WTC11 (cell line): Measurements from ENCODE around the gene AASS.

Experiments used
- CREM ChIP-seq: sonication (generic); formaldehyde crosslinking; IDR thresholded peaks from 2 replicates; pipeline ENCODE4 v1.8.1; 2022; ENCODE audit warnings: mild to moderate bottlenecking, missing genetic modification reagents, moderate library complexity
- KAT7 ChIP-seq: sonication (generic); formaldehyde crosslinking; IDR thresholded peaks from 2 replicates; pipeline ENCODE4 v1.8.1; 2023; ENCODE audit warnings: missing genetic modification reagents, mild to moderate bottlenecking, borderline replicate concordance
- NFYB ChIP-seq: sonication (generic); formaldehyde crosslinking; conservative IDR thresholded peaks from 2 replicates; pipeline ENCODE4 v1.8.0; 2022; ENCODE audit warnings: low read depth, missing genetic modification reagents
- TEAD4 ChIP-seq: sonication (generic); formaldehyde crosslinking; IDR thresholded peaks from 2 replicates; pipeline ENCODE4 v1.8.0; 2022; ENCODE audit warnings: mild to moderate bottlenecking, missing genetic modification reagents
- TF ChIP-seq, protein P1 (sequence below): fragments of 200-600 bp; IDR thresholded peaks from 2 replicates; pipeline ENCODE4 v1.8.0; 2022; ENCODE audit warnings: antibody characterized with exemption
- TF ChIP-seq, protein P2 (sequence below): sonication (generic); formaldehyde crosslinking; IDR thresholded peaks from 2 replicates; pipeline ENCODE4 v1.8.0; 2022; ENCODE audit warnings: mild to moderate bottlenecking, missing genetic modification reagents

DNA sequence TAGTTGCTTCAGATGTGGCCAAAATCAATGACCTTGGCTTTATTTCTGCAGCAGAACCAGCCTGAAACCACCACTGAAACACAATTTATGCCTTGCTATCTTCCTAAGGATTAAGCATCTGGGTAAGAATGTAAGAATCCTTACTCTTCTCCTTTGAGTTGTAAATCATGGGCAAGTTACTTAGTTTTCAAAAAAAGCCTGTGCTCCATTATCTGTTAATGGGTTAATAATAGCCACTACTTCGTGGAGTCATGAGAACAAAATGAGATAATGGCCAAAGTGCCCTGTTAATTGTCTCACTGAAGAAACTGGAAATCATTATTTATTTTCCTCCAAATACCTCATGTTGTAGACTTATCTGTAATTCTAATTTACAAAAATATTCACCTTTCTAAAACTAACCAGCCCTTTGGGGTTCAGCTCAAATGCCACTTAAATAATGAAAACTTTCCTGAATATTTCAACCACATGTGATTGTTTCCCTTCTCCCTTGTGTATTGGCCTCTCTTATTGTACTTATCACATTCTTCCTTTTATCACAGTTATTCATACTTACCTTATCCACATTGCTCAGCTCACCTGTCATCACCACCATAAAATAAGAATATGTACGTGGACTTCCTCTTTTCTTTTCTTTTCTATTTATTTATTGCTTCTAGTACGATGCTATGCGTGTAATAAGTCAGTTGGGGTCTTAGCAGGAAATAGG, 2.0 kb upstream of the AASS start:
- no peak for TF ChIP-seq CREM (CRISPR knock-in tag)
- TF ChIP-seq NFYB (CRISPR knock-in tag), result no peak
- no peak for TF ChIP-seq TEAD4 (CRISPR knock-in tag)
- TF ChIP-seq, protein P1, sequence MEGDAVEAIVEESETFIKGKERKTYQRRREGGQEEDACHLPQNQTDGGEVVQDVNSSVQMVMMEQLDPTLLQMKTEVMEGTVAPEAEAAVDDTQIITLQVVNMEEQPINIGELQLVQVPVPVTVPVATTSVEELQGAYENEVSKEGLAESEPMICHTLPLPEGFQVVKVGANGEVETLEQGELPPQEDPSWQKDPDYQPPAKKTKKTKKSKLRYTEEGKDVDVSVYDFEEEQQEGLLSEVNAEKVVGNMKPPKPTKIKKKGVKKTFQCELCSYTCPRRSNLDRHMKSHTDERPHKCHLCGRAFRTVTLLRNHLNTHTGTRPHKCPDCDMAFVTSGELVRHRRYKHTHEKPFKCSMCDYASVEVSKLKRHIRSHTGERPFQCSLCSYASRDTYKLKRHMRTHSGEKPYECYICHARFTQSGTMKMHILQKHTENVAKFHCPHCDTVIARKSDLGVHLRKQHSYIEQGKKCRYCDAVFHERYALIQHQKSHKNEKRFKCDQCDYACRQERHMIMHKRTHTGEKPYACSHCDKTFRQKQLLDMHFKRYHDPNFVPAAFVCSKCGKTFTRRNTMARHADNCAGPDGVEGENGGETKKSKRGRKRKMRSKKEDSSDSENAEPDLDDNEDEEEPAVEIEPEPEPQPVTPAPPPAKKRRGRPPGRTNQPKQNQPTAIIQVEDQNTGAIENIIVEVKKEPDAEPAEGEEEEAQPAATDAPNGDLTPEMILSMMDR, result no peak
- TF ChIP-seq KAT7 (CRISPR knock-in tag), result no peak
- TF ChIP-seq, protein P2, sequence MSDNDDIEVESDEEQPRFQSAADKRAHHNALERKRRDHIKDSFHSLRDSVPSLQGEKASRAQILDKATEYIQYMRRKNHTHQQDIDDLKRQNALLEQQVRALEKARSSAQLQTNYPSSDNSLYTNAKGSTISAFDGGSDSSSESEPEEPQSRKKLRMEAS (CRISPR knock-in tag), result no peak
